Mesothelial cell of epicardium (in vitro differentiated cells): Measurements from ENCODE around the gene JMJD7. TPM values are rescaled to one million over a fixed set of nuclear protein-coding genes. Genes with fewer than 3 reads are reported as not detected.

Source experiments
- DNase-seq, 2 experiments: peaks; one replicate each; pipeline ENCODE4 v3.0.0; 2021; ENCODE audit warnings: low spot score in 2 of 2; ENCODE audit not compliant: unreplicated experiment in 2 of 2
- H3K27ac Mint-ChIP-seq: 2 replicates; pipeline ENCODE4 v1.8.0; 2021; ENCODE audit warnings: mixed read lengths
- H3K27me3 Mint-ChIP-seq: 2 replicates; pipeline ENCODE4 v1.8.0; 2021; ENCODE audit warnings: low read depth, mixed read lengths
- H3K36me3 Mint-ChIP-seq: 2 replicates; pipeline ENCODE4 v1.8.0; 2021; ENCODE audit warnings: mixed read lengths
- H3K4me1 Mint-ChIP-seq: 2 replicates; pipeline ENCODE4 v1.8.0; 2021; ENCODE audit warnings: mixed read lengths
- H3K4me3 Mint-ChIP-seq: 2 replicates; pipeline ENCODE4 v1.8.0; 2021; ENCODE audit warnings: mild to moderate bottlenecking, moderate library complexity, mixed read lengths
- H3K9me3 Mint-ChIP-seq: 2 replicates; pipeline ENCODE4 v1.8.0; 2021; ENCODE audit warnings: mixed read lengths
- total RNA-seq: library from RNA; stranded (reverse); gene quantifications from 3 replicates; pipeline ENCODE4 v1.2.1, GENCODE V29; 2021
- TF ChIP-seq, protein P1 (sequence below): fragments of 200-600 bp; sonication (generic); IDR thresholded peaks from one replicate; pipeline ENCODE4 v1.5.0; 2021; ENCODE audit warnings: antibody characterized with exemption; ENCODE audit not compliant: unreplicated experiment

JMJD7 gene
- total RNA-seq, 1 donor from 2014 or later: 27.6 TPM

DNA sequence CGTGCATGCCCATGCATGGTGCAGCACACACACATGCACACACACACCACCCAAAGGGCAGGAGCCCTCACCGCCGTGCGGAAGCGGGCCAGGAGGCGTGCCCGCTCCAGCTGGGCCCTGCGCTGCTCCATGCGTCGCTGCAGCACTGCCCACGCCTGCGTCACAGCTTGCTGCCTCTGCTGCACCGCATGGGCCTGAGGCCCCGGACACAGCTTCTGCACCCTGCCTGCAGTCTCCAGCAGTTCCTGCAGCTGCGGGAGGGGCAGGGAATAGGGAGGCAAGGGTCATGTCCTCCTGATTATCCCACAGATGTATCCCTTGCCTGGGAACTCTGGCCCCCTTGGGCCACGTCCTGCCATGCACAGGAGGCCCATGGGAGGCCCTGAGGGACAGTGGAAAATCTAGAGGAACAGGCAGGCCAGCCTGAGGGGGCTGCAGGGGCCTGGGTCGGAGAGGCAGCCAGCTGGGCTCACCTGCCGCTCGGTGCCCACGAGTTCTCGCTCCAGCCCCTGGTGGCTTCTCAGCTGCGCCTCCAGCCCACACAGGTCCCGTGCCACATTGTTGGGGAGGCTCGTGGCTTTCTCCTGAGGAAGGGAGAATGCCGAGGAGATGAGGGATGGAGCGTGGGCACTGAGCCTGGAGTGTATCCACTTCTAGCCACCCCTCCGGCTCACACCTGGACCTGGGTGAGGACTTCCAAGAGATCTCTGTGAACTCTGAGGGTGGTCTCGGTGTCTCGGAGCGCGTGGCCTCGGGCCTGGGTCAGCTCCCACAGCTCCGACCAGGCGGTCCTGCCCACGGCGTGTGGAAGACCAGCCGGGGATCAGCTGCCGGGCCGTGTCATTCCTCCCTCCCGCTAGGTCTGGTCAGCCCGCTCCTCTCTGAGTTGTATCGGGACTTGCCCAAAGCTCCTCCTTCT lies 42.1 kb downstream of the JMJD7 start:
- no peak for DNase-seq
- TF ChIP-seq, protein P1, sequence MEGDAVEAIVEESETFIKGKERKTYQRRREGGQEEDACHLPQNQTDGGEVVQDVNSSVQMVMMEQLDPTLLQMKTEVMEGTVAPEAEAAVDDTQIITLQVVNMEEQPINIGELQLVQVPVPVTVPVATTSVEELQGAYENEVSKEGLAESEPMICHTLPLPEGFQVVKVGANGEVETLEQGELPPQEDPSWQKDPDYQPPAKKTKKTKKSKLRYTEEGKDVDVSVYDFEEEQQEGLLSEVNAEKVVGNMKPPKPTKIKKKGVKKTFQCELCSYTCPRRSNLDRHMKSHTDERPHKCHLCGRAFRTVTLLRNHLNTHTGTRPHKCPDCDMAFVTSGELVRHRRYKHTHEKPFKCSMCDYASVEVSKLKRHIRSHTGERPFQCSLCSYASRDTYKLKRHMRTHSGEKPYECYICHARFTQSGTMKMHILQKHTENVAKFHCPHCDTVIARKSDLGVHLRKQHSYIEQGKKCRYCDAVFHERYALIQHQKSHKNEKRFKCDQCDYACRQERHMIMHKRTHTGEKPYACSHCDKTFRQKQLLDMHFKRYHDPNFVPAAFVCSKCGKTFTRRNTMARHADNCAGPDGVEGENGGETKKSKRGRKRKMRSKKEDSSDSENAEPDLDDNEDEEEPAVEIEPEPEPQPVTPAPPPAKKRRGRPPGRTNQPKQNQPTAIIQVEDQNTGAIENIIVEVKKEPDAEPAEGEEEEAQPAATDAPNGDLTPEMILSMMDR: no peak
- H3K4me3 Mint-ChIP-seq: no peak overlapping the region
- no peaks in the 10 kb centered on the region for H3K36me3 Mint-ChIP-seq
- no peaks in the 10 kb centered on the region for H3K27me3 Mint-ChIP-seq
- H3K27ac Mint-ChIP-seq: no peak overlapping the region
- no peaks in the 10 kb centered on the region for H3K9me3 Mint-ChIP-seq
- H3K4me1 Mint-ChIP-seq: peaks cover 8% of the 10 kb centered on the region

- no peaks in the 10 kb centered on the region for H3K27me3 Mint-ChIP-seq
- H3K36me3 Mint-ChIP-seq: no peaks in the 10 kb centered on the region
- no peak for DNase-seq
- no peak overlapping the region for H3K4me3 Mint-ChIP-seq
- peaks cover 4% of the 10 kb centered on the region for H3K4me1 Mint-ChIP-seq
- H3K27ac Mint-ChIP-seq: no peak overlapping the region
- H3K9me3 Mint-ChIP-seq: no peaks in the 10 kb centered on the region
- TF ChIP-seq, protein P1: no peak
These were observed 42.8 kb downstream of the JMJD7 start for GRCh38 chr15:41870689-41871081.

- no peaks in the 10 kb centered on the region for H3K36me3 Mint-ChIP-seq
- H3K4me1 Mint-ChIP-seq: peaks cover 4% of the 10 kb centered on the region
- no peaks in the 10 kb centered on the region for H3K9me3 Mint-ChIP-seq
- no peak overlapping the region for H3K4me3 Mint-ChIP-seq
- TF ChIP-seq, protein P1: no peak
- H3K27ac Mint-ChIP-seq: no peak overlapping the region
- DNase-seq: no peak
- no peaks in the 10 kb centered on the region for H3K27me3 Mint-ChIP-seq
These were observed 43.4 kb downstream of the JMJD7 start for GRCh38 chr15:41871175-41871905.

DNA sequence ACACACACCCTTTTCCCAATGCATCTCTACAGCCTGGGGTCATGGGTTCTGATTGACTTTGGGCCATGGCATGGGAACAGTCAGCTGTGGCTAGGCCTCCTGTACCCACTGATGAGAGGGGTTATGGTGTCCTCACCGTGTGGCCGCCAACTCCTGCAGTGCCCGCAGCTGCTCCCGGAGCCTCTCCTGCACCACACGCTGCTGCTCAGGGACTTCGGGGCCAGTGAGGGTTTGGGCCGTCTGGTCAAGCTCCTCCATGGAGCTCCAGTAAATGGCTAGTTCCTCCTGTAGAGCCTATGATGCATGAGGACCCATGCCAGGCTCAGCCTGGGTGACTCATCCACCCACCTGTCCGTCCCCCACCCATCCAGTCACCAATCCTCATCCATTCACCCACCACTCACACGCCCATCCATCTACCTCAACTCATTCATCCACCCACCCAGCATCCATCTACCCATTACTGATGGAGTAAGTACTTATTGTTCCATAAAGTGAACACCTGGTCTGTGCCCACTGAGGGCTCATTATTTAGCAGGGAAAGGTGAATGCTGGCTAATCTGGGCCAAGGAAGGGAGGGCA lies 44.4 kb downstream of the JMJD7 start:
- H3K27ac Mint-ChIP-seq: no peak overlapping the region
- DNase-seq: no peak
- TF ChIP-seq, protein P1: no peak
- H3K4me3 Mint-ChIP-seq: no peak overlapping the region
- no peaks in the 10 kb centered on the region for H3K27me3 Mint-ChIP-seq
- no peaks in the 10 kb centered on the region for H3K9me3 Mint-ChIP-seq
- peaks cover 3% of the 10 kb centered on the region for H3K4me1 Mint-ChIP-seq
- H3K36me3 Mint-ChIP-seq: no peaks in the 10 kb centered on the region

- H3K4me3 Mint-ChIP-seq: no peak overlapping the region
- H3K36me3 Mint-ChIP-seq: no peaks in the 10 kb centered on the region
- H3K27ac Mint-ChIP-seq: no peak overlapping the region
- no peaks in the 10 kb centered on the region for H3K4me1 Mint-ChIP-seq
- no peaks in the 10 kb centered on the region for H3K27me3 Mint-ChIP-seq
- no peaks in the 10 kb centered on the region for H3K9me3 Mint-ChIP-seq
- no peak for DNase-seq
- TF ChIP-seq, protein P1: no peak
These were observed 45.8 kb downstream of the JMJD7 start for GRCh38 chr15:41873711-41874110.
